Raji (cell line): ENCODE data around the gene CD93.

Experiments used
- POLR2A ChIP-seq: IDR thresholded peaks from 2 replicates; pipeline ENCODE4 v1.6.1; 2011; ENCODE audit warnings: low read depth, low read length, control low read depth; ENCODE audit not compliant: insufficient read depth

The CD93 gene

GRCh38 chr20:23123886-23124285, 37.8 kb upstream of the CD93 start:
- no peak for TF ChIP-seq POLR2A

GRCh38 chr20:23122796-23123655, 36.9 kb upstream of the CD93 start:
- no peak for TF ChIP-seq POLR2A

DNA sequence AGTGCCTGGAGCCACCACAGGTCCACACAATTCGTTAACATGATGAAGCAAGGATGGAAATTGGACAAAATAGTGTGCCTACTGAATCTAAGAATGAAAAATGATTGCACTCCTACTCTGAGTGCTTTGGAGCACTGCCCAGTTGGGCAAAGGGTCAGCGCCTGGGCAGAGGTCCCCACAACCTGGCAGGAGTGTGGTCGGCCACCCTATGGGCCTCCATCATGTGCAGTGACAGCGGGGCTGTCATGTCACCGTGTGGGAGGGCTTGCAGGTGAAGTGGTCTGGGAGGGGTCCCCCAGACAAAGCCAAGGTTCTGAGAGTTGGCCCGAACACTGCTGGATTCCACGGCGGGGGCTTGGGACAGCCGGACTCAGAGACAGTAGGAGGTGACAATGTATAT, 36.2 kb upstream of the CD93 start:
- TF ChIP-seq POLR2A: no peak

GRCh38 chr20:23121751-23122320, 35.7 kb upstream of the CD93 start:
- TF ChIP-seq POLR2A: no peak

- TF ChIP-seq POLR2A: no peak
Measured at GRCh38 chr20:23120936-23121750, 35.0 kb upstream of the CD93 start.

DNA sequence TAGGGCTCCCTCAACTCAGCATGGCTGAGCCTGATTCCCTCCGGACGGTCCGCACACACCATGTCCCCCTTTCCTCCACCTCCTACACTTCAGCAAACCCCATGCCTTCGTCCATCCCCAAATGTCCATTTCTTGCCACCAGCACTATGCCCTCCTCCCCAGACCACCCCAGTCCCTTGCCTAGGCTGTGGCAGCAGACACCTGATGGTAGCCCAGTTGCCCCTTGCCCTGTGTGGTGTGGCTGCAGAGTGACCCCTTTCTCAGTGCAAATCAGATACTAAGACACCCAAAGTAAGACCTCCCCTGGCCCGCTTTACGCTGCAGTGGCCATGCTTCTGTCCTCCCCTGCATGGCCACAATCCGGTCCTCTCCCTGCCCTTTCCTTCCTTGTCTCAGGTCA, 34.1 kb upstream of the CD93 start:
- TF ChIP-seq POLR2A: no peak

DNA sequence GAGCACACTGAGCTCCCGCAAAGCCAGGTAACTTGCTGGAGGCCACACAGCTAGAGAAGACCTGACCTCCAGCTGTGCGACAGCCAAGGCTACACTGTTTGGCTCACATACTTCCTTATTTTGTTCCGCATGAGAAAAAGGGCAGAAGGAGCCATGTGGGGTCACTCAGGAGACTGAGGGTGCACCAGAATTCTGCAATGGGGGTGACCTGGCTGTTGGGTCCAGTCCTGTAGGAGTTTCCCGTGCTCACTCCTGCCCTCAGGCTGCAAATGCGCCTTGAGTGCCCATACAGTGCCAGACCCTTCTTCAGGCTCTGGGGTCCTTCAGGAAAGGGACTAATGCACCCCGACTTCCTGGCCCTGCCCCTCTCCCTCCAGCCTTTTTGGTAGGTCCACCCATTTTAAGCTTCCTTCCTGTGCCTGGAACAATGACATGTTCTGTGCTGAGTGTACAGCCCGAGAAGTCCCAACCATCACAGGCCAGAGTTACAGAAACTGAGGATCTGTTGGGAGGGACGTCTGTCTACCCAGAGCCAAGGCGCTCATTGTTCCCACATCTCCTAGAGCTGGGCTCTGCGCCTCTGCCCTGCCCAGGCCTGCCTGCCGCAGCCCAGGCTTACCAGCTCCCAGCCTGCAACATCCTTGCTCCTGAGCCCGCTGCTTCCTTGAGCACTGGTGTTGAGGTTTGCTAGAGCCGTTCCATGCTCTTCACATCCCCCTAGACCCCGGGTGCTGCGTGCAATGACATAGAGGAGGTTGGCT, 33.5 kb upstream of the CD93 start:
- no peak for TF ChIP-seq POLR2A

GRCh38 chr20:23118766-23119165, 32.6 kb upstream of the CD93 start:
- no peak for TF ChIP-seq POLR2A

GRCh38 chr20:23118144-23118543, 32.0 kb upstream of the CD93 start:
- no peak for TF ChIP-seq POLR2A

DNA sequence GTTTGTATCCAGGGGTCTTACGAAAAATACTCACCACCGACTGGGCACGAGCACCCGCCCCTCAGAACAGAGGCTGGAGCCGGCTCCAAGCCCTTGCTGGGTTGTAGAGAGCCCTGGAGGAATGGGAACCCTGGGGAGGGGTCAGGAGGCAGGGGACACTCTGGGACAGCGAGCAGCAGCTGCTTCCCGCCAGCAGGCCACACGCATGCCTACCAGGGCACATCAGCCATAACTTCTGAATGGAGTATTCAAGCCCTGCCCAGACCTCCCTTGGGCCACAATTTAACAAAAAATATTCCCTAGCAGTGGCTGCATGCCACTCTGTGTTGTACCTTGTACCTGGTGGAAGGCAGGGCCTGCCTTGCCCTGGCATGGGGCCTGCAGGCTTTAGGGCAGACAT, 31.6 kb upstream of the CD93 start:
- TF ChIP-seq POLR2A: no peak

- TF ChIP-seq POLR2A: no peak
Measured at GRCh38 chr20:23116311-23117089, 30.4 kb upstream of the CD93 start.

DNA sequence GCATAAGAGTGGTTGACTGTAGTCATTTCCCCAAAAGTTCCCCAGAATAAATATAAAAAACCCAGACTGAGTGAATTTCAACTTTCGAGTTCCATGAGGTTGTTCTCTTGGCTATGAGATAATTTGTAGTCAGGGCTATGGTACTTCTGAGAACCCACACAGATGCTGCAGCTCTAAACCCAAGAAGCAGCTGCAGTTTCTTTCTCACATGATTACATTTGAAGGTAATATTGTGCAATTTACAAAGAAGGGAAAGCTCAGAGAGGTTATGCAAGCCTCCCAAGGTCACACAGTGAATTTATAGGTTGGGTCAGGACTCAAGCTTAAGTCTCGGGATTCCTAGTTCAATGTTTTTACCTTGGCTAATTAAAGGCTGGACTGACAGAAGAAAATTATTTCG, 29.7 kb upstream of the CD93 start:
- TF ChIP-seq POLR2A: no peak

GRCh38 chr20:23114448-23115082, 28.4 kb upstream of the CD93 start:
- TF ChIP-seq POLR2A: no peak

DNA sequence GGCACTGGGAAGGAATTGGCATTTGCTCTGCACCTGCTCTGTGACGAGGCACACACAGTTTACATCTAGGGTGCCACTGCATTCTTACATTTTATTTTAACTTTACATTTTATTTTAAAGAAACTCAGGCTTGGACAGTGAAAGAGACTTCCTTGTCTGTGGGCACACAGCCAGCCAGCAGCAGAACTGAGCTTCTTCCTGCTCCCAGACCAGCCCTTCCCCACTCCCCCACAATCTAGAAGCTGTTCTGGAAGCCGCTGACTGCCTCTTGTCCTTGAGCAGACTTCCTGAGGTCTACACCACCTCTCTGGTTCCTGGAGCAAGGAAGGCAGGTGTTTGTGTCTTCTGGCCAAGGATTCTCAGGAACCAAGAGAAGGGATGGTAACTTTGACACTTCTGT, 27.9 kb upstream of the CD93 start:
- no peak for TF ChIP-seq POLR2A

GRCh38 chr20:23112595-23112994, 26.5 kb upstream of the CD93 start:
- no peak for TF ChIP-seq POLR2A

DNA sequence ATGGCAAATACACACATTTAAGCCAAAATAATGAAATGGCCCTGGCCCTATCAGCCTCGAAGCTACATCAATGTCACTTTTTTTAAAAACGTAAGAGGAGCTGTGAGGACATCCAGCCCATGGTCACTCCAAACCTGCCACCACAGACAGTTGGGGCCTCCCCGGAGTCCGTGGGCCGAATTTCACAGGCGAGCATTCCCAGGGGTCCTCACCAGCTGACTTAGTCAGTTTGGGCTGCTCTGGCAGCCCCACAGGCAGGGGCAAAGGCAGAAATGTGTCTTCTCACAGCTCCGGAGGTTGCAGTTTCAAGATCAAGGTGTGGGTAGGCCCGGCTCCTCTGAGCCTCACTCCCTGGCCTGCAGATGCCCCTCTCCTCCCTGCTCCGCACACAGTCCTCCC, 25.8 kb upstream of the CD93 start:
- no peak for TF ChIP-seq POLR2A
